GM23338 (cell line): Measurements from ENCODE around the gene ELAVL2. TPM values are rescaled to one million over a fixed set of nuclear protein-coding genes. Genes with fewer than 3 reads are reported as not detected.
A peak's percentile ranks its signal among the peaks of the same experiment; 100 is the strongest.

Experiments used
- ATAC-seq: fragments of 200-7000 bp; cut with Tn5 transposase; 3 replicates; pipeline ENCODE4 v1.9.1; 2020
- DNase-seq: peaks from one replicate; pipeline ENCODE4 v3.0.0-alpha.2; 2015; ENCODE audit warnings: low spot score
- H2AFZ ChIP-seq: fragments of 200-600 bp; sonication (generic); 2 replicates; pipeline ENCODE4 v1.8.0; 2016; ENCODE audit warnings: antibody characterized with exemption, mild to moderate bottlenecking, moderate library complexity
- H3F3A ChIP-seq: fragments of 200-600 bp; sonication (generic); replicated peaks from 2 replicates; pipeline ENCODE4 v1.8.0; 2017; ENCODE audit warnings: antibody characterized with exemption, mixed run types, low read depth
- H3K27ac ChIP-seq: fragments of 200-600 bp; sonication (generic); 2 replicates; pipeline ENCODE4 v1.6.1; 2016; ENCODE audit warnings: low read depth
- H3K27me3 ChIP-seq: fragments of 200-600 bp; sonication (generic); 2 replicates; pipeline ENCODE4 v1.8.0; 2016; ENCODE audit warnings: mild to moderate bottlenecking, mixed run types, moderate library complexity; ENCODE audit not compliant: insufficient read depth
- H3K36me3 ChIP-seq: fragments of 200-600 bp; sonication (generic); 2 replicates; pipeline ENCODE4 v1.8.0; 2016; ENCODE audit warnings: mild to moderate bottlenecking; ENCODE audit not compliant: insufficient read depth
- H3K4me1 ChIP-seq: fragments of 200-600 bp; sonication (generic); 2 replicates; pipeline ENCODE4 v1.8.0; 2016; ENCODE audit warnings: mild to moderate bottlenecking, moderate library complexity; ENCODE audit not compliant: insufficient read depth
- H3K4me2 ChIP-seq: fragments of 200-600 bp; sonication (generic); 2 replicates; pipeline ENCODE4 v1.7.1; 2017; ENCODE audit warnings: mixed run types
- H3K4me3 ChIP-seq: fragments of 200-600 bp; sonication (generic); 2 replicates; pipeline ENCODE4 v1.6.1; 2016; ENCODE audit warnings: mixed run types
- H3K79me2 ChIP-seq: fragments of 200-600 bp; sonication (generic); replicated peaks from 2 replicates; pipeline ENCODE4 v1.8.0; 2017; ENCODE audit warnings: mild to moderate bottlenecking; ENCODE audit not compliant: insufficient read depth
- H3K9me2 ChIP-seq: fragments of 200-600 bp; sonication (generic); 2 replicates; pipeline ENCODE4 v1.8.0; 2017; ENCODE audit not compliant: insufficient read depth
- H4K20me1 ChIP-seq: fragments of 200-600 bp; sonication (generic); replicated peaks from 2 replicates; pipeline ENCODE4 v1.8.0; 2017; ENCODE audit warnings: mild to moderate bottlenecking; ENCODE audit not compliant: insufficient read depth
- H3K27ac Mint-ChIP-seq: 2 replicates; pipeline ENCODE4 v1.8.0; 2020; ENCODE audit warnings: inconsistent platforms, mild to moderate bottlenecking, moderate library complexity, mixed read lengths
- H3K27me3 Mint-ChIP-seq: 3 replicates; pipeline ENCODE4 v1.8.0; 2022; ENCODE audit warnings: low read depth, mild to moderate bottlenecking, moderate library complexity, mixed read lengths, inconsistent platforms; ENCODE audit not compliant: insufficient read depth, poor library complexity
- H3K36me3 Mint-ChIP-seq: 3 replicates; pipeline ENCODE4 v1.8.0; 2021; ENCODE audit warnings: low read depth, mild to moderate bottlenecking, inconsistent platforms, moderate library complexity, mixed read lengths
- H3K4me1 Mint-ChIP-seq: 3 replicates; pipeline ENCODE4 v1.8.0; 2020; ENCODE audit warnings: mild to moderate bottlenecking, inconsistent platforms, mixed read lengths
- H3K4me3 Mint-ChIP-seq: 3 replicates; pipeline ENCODE4 v1.8.0; 2021; ENCODE audit warnings: moderate library complexity, mild to moderate bottlenecking, inconsistent platforms, mixed read lengths
- H3K9me3 Mint-ChIP-seq: 3 replicates; pipeline ENCODE4 v1.8.0; 2020; ENCODE audit warnings: moderate library complexity, mild to moderate bottlenecking, inconsistent platforms, mixed read lengths
- CREB1 ChIP-seq: fragments of 250-450 bp; sonication (Bioruptor Pico); IDR thresholded peaks from 2 replicates; pipeline ENCODE4 v1.5.0; 2020; ENCODE audit warnings: low read depth, mild to moderate bottlenecking, moderate library complexity
- EZH2 ChIP-seq: fragments of 200-600 bp; sonication (generic); IDR thresholded peaks from one replicate; pipeline ENCODE4 v1.8.0; 2017; ENCODE audit warnings: antibody characterized with exemption, mild to moderate bottlenecking, low read depth; ENCODE audit not compliant: unreplicated experiment
- EZH2phosphoT487 ChIP-seq: fragments of 200-600 bp; sonication (generic); IDR thresholded peaks from one replicate; pipeline ENCODE4 v1.8.1; 2018; ENCODE audit warnings: antibody characterized with exemption; ENCODE audit not compliant: unreplicated experiment
- JUNB ChIP-seq: IDR thresholded peaks from one replicate; pipeline ENCODE4 v1.6.1; 2016; ENCODE audit warnings: antibody characterized with exemption; ENCODE audit not compliant: unreplicated experiment
- NANOG ChIP-seq: IDR thresholded peaks from 2 replicates; pipeline ENCODE4 v1.6.1; 2016; ENCODE audit warnings: antibody characterized with exemption, borderline replicate concordance
- POLR2AphosphoS5 ChIP-seq: IDR thresholded peaks from 2 replicates; pipeline ENCODE4 v1.6.1; 2016; ENCODE audit warnings: antibody characterized with exemption, low read depth
- REST ChIP-seq: IDR thresholded peaks from one replicate; pipeline ENCODE4 v1.6.1; 2018; ENCODE audit warnings: antibody characterized with exemption; ENCODE audit not compliant: unreplicated experiment
- STAT1 ChIP-seq: IDR thresholded peaks from one replicate; pipeline ENCODE4 v1.6.1; 2016; ENCODE audit warnings: antibody characterized with exemption; ENCODE audit not compliant: unreplicated experiment
- ZNF114 ChIP-seq: fragments of 250-450 bp; sonication (Bioruptor Pico); IDR thresholded peaks from 2 replicates; pipeline ENCODE4 v1.5.0; 2020; ENCODE audit warnings: mild to moderate bottlenecking, moderate library complexity
- ZNF331 ChIP-seq: fragments of 250-450 bp; sonication (Bioruptor Pico); IDR thresholded peaks from 2 replicates; pipeline ENCODE4 v1.5.0; 2020; ENCODE audit warnings: low read depth, mild to moderate bottlenecking, moderate library complexity
- polyA plus RNA-seq: library from polyadenylated mRNA; unstranded; fragments of >200 nt; fragmentation: Nextera tagmentation; extraction: Ambion mirVana; gene quantifications from 2 replicates; pipeline ENCODE4 v1.2.1, GENCODE V29; 2016
- total RNA-seq: library from RNA; depleted of rRNA; stranded (reverse); fragments of >200 nt; shearing (Covaris generic); gene quantifications from 2 replicates; pipeline ENCODE4 v1.2.3, GENCODE V29; 2014
- TF ChIP-seq, protein P1 (sequence below): fragments of 250-450 bp; sonication (Bioruptor Pico); IDR thresholded peaks from 2 replicates; pipeline ENCODE4 v1.5.0; 2020; ENCODE audit warnings: mild to moderate bottlenecking, moderate library complexity
- TF ChIP-seq, protein P2 (sequence below): IDR thresholded peaks from 2 replicates; pipeline ENCODE4 v1.6.1; 2016; ENCODE audit warnings: antibody characterized with exemption
- TF ChIP-seq, protein P3 (sequence below), 2 experiments: fragments of 200-600 bp in 1 of 2; sonication (generic) in 1 of 2; conservative IDR thresholded peaks; 2 replicates each; pipeline versions ENCODE4 v1.5.1 to v1.6.1; 2016 to 2017; ENCODE audit warnings: antibody characterized with exemption in 2 of 2, low read depth in 2 of 2, mild to moderate bottlenecking in 2 of 2, moderate library complexity in 1 of 2

The ELAVL2 gene
- total and polyA plus RNA-seq, 2 experiments from 2014 or later: 18.6 to 42.4 TPM

- Mint-ChIP-seq H3K27me3 (no peaks in the 10 kb centered on the region), H3K4me1 (peaks cover 55% of the 10 kb centered on the region), H3K27ac (peak overlapping the region; percentile 47; the same call in 1 of the 2 replicates), H3K36me3 (no peaks in the 10 kb centered on the region), H3K9me3 (no peaks in the 10 kb centered on the region), H3K4me3 (no peak overlapping the region)
- H3K4me1 ChIP-seq: peaks cover 80% of the 10 kb centered on the region
- no peak overlapping the region; the same call in 1 of the 2 replicates for H3K4me2 ChIP-seq
- no peak for ATAC-seq
- H3K79me2 ChIP-seq: peaks cover 100% of the 10 kb centered on the region
- no peaks in the 10 kb centered on the region for H3F3A ChIP-seq
- no peak overlapping the region for H3K27ac ChIP-seq
- no peaks in the 10 kb centered on the region for H3K36me3 ChIP-seq
- H2AFZ ChIP-seq: no peak overlapping the region
- H3K27me3 ChIP-seq: no peaks in the 10 kb centered on the region
- H3K4me3 ChIP-seq: no peak overlapping the region
- DNase-seq: no peak
- peaks cover 41% of the 10 kb centered on the region for H4K20me1 ChIP-seq
- TF ChIP-seq EZH2 (no peak), POLR2AphosphoS5 (no peak), REST (no peak), ZNF114 (CRISPR knock-in tag) (no peak), EZH2phosphoT487 (no peak), ZNF331 (CRISPR knock-in tag) (no peak), CREB1 (CRISPR knock-in tag) (no peak), JUNB (no peak), STAT1 (no peak), NANOG (no peak)
- TF ChIP-seq, protein P1, sequence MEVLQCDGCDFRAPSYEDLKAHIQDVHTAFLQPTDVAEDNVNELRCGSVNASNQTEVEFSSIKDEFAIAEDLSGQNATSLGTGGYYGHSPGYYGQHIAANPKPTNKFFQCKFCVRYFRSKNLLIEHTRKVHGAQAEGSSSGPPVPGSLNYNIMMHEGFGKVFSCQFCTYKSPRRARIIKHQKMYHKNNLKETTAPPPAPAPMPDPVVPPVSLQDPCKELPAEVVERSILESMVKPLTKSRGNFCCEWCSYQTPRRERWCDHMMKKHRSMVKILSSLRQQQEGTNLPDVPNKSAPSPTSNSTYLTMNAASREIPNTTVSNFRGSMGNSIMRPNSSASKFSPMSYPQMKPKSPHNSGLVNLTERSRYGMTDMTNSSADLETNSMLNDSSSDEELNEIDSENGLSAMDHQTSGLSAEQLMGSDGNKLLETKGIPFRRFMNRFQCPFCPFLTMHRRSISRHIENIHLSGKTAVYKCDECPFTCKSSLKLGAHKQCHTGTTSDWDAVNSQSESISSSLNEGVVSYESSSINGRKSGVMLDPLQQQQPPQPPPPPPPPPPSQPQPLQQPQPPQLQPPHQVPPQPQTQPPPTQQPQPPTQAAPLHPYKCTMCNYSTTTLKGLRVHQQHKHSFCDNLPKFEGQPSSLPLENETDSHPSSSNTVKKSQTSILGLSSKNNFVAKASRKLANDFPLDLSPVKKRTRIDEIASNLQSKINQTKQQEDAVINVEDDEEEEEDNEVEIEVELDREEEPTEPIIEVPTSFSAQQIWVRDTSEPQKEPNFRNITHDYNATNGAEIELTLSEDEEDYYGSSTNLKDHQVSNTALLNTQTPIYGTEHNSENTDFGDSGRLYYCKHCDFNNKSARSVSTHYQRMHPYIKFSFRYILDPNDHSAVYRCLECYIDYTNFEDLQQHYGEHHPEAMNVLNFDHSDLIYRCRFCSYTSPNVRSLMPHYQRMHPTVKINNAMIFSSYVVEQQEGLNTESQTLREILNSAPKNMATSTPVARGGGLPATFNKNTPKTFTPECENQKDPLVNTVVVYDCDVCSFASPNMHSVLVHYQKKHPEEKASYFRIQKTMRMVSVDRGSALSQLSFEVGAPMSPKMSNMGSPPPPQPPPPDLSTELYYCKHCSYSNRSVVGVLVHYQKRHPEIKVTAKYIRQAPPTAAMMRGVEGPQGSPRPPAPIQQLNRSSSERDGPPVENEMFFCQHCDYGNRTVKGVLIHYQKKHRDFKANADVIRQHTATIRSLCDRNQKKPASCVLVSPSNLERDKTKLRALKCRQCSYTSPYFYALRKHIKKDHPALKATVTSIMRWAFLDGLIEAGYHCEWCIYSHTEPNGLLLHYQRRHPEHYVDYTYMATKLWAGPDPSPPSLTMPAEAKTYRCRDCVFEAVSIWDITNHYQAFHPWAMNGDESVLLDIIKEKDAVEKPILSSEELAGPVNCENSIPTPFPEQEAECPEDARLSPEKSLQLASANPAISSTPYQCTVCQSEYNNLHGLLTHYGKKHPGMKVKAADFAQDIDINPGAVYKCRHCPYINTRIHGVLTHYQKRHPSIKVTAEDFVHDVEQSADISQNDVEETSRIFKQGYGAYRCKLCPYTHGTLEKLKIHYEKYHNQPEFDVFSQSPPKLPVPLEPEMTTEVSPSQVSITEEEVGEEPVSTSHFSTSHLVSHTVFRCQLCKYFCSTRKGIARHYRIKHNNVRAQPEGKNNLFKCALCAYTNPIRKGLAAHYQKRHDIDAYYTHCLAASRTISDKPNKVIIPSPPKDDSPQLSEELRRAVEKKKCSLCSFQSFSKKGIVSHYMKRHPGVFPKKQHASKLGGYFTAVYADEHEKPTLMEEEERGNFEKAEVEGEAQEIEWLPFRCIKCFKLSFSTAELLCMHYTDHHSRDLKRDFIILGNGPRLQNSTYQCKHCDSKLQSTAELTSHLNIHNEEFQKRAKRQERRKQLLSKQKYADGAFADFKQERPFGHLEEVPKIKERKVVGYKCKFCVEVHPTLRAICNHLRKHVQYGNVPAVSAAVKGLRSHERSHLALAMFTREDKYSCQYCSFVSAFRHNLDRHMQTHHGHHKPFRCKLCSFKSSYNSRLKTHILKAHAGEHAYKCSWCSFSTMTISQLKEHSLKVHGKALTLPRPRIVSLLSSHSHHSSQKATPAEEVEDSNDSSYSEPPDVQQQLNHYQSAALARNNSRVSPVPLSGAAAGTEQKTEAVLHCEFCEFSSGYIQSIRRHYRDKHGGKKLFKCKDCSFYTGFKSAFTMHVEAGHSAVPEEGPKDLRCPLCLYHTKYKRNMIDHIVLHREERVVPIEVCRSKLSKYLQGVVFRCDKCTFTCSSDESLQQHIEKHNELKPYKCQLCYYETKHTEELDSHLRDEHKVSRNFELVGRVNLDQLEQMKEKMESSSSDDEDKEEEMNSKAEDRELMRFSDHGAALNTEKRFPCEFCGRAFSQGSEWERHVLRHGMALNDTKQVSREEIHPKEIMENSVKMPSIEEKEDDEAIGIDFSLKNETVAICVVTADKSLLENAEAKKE (CRISPR knock-in tag): no peak
- TF ChIP-seq, protein P2, sequence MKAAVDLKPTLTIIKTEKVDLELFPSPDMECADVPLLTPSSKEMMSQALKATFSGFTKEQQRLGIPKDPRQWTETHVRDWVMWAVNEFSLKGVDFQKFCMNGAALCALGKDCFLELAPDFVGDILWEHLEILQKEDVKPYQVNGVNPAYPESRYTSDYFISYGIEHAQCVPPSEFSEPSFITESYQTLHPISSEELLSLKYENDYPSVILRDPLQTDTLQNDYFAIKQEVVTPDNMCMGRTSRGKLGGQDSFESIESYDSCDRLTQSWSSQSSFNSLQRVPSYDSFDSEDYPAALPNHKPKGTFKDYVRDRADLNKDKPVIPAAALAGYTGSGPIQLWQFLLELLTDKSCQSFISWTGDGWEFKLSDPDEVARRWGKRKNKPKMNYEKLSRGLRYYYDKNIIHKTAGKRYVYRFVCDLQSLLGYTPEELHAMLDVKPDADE: no peak
- TF ChIP-seq, protein P3, sequence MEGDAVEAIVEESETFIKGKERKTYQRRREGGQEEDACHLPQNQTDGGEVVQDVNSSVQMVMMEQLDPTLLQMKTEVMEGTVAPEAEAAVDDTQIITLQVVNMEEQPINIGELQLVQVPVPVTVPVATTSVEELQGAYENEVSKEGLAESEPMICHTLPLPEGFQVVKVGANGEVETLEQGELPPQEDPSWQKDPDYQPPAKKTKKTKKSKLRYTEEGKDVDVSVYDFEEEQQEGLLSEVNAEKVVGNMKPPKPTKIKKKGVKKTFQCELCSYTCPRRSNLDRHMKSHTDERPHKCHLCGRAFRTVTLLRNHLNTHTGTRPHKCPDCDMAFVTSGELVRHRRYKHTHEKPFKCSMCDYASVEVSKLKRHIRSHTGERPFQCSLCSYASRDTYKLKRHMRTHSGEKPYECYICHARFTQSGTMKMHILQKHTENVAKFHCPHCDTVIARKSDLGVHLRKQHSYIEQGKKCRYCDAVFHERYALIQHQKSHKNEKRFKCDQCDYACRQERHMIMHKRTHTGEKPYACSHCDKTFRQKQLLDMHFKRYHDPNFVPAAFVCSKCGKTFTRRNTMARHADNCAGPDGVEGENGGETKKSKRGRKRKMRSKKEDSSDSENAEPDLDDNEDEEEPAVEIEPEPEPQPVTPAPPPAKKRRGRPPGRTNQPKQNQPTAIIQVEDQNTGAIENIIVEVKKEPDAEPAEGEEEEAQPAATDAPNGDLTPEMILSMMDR (conservative IDR thresholded peaks at IDR 0.05; ENCODE audit: low read depth in 2 of 2): no peak
- H3K9me2 ChIP-seq: no peaks in the 10 kb centered on the region
Observed at GRCh38 chr9:23796209-23796608, 29.8 kb downstream of the ELAVL2 start.
